ENCODE measurements around the gene UGT2B11.
"Not testable (repeated sequence)": the region's sequence is repeated elsewhere in the genome, so short reads cannot be mapped to it uniquely, and the experiment has no call there.

Gene UGT2B11

DNA sequence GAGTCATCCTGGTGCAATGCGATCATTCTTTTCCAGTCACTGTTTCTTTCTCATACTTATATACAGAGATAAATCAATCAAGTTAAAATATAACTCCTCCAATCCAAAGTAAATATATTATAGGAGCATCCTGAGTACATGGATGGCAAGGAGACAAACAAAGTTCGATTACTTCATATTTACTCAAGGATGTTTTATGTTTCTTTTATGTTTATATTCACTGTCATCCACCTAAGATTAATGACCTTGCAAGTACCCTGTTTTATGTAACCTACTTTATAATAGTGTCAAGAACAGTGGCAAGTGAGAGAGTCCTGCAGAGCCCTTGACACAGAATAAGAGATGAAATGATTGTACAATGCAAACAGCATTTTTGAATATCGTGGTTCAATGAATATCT lies at the start of gene UGT2B11:
UGT2B11 (minus strand) TSS at position 33 of the 400 bp plus-strand sequence; CDS start at position 7, 26 bp downstream.
- FAIRE-seq, result no peak

DNA sequence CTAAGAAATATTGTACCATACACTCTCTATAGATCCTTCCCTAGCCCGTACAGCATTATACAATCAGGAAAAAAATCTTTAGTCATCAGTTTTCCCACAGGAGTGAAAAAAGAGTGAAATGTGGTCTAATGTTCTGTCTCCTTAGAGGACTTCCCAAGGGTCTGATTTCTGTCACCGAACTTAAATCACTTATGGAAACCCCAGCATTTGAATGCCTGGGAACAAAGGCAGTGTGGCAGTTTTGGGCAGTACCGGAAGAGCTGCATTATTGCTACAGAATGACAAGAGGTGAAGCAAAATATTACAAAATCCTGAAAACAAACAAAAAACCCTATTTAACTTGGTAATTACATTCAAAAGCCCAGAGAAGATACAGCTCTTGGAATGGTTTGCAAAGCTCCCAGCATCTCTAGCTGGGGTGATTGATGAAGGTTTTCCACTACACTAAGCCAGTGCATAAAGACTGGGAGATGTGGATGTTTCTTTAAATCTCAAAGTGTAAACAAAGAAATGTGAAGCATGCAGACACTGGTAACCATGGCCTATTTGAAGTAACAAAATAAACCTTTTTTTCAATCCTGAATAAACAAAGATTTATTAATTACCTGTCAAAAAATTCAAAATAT lies 38.7 kb upstream of the UGT2B11 start:
- not testable (repeated sequence) for FAIRE-seq

DNA sequence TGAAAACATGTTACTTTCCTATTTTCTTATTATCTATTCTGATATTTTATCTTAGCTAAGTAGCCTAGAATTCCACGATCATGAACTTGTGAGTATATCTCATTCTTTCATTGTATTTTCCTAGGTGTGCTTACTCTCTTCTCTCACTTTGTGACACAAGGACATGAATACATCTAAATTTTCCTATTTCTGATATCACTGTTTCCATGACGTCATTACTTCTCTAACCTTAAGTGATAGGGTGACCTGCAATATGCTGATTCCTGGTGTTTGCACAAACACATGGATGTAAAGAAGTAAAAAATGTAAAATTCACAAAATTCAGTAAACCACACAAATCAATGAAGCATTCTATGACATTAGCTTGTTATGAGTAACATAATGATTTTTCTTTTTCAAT lies 36.3 kb upstream of the UGT2B11 start:
- FAIRE-seq, result peak; percentile 74

DNA sequence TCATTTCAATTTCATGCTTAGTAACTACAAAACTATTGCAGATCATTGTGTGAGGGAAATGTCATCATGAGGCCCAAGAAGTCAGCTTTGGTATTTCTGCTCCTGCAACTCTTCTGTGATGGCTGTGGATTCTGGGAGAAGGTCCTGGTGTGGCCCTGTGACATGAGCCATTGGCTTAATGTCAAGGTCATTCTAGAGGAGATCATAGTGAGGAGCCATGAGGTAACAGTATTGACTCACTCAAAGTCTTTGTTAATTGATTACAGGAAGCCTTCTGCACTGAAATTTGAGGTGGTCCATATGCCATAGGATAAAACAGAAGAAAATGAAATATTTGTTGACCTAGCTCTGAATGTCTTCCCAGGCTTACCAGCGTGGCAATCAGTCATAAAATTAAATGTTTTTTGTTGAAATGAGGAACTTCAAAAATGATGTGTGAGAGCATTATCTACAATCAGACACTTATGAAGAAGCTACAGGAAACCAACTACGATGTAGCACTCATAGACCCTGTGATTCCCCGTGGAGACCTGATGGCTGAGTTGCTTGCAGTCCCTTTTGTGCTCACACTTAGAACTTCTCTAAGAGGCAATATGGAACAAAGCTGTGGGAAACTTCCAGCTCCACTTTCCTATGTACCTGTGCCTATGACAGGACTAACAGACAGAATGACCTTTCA lies 28.2 kb upstream of the UGT2B11 start:
- not testable (repeated sequence) for FAIRE-seq

DNA sequence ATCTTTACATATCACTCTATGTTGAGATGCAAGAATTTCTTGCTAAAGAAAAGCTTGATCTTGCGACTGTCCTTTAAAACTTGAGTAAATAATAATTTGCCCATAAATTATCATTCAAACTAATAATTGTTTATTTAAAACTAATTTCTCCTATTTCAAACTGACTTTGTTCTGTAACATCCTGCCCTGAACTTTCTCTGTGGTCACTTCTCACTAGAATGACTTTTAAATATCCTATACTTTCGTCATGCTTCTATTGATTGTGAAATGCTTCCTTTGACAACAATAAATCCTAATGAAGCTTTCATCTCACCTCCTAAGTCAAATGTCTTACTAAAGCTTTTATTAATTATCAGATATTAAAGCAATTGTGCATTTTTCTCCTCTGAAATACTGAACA lies 27.2 kb upstream of the UGT2B11 start:
- FAIRE-seq, result not testable (repeated sequence)

DNA sequence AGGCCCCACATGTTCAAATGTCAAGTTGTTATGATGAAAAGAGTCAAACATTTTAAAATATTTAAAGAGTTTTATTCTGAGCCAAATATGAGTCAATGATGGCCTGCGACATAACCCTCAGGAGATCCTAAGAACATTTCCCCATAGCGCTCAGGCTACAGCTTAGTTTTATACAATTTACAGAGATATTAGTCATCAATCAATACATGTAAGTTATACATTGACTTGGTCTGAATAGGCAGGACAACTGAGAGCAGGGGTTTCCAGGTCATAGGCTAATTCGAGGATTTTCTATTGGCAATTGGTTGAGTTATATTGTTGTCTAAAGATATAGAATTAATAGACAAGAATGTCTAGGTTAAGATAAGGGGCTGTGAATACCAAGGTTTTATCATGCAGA lies 26.2 kb upstream of the UGT2B11 start:
- FAIRE-seq, result peak; percentile 84

DNA sequence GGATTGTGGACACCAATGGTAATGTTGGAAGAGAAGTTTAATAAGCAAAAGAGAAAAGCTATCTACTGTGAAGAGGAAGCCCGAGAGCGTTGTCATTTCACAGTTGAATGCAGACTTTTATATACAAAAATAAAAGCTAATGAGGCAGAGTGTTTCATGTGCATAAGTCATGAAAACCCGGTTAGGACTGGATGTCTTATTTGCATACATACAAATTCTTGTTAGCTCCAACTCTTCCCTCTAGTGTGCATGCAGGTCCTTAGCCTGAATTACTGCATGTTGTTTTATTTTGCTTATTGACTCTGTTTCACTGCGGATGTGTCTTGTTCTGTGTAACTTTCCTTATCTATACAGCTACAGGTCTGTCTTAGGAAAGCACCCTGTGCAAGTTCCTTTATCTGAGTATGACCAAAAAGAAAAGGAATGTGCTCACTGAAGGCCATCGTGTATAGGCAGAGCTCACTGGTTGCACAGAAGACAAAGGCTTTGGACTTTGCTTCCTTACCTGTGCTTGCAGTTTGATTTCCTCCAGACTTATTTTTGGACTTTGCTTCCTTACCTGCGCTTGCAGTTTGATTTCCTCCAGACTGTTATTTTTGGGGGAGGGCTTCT lies 25.1 kb upstream of the UGT2B11 start:
- no peak for FAIRE-seq

DNA sequence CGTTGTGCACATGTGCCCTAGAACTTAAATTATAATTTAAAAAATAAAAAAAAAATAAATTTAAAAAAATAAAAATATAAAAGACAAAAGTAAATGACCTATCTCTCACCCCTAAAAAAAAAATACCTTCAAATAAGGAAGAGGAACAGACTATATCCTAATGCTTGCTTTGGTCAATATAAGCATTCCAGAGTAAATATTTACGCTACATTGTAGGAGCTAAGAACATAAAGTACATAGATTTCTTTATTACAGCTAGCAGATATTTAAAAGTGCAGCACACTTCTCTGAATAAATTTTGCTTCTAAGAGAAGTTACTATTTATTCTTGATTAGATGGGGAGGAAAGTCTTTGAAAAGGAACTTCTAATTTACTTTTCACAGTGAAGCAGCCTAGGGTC lies 24.5 kb upstream of the UGT2B11 start:
- FAIRE-seq, result no peak

DNA sequence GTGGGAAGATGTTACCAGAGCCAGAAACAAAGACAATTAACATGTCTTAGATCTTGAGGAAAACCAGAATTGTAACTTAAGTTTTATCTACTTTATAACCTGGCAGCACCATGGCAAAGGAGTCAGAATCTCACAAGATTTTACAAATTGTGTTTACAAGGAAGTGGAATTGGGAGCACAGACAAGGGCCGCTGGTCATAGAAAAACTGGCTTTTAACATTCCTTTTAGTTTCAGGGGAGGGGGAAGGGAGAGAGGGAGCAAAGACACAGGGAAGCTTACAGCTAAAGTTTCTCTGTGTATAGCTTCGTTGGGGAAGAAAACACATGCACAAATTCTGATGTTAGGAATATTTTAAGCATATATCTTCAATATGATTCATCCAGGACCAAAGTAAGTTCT lies 10.3 kb upstream of the UGT2B11 start:
- FAIRE-seq, result no peak

DNA sequence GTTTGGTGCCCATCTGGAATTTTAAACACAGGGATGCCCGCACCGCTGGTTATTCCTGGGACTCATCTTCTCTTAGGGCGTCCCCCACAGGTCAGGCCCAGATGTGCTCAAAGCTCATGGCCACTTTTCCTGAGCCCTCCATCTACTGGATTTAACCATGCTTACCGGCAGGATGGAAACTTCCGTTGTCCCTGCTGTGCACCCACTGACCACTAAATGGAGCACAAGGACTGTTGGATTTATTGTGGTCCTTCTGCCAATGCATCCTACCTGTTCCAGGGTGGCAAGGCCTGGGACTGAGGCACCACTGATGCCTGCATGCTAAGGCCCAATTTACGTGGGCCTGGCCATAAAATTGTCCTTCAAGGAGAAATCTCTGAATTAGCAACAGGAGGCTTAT lies 8.7 kb upstream of the UGT2B11 start:
- FAIRE-seq, result not testable (repeated sequence)

DNA sequence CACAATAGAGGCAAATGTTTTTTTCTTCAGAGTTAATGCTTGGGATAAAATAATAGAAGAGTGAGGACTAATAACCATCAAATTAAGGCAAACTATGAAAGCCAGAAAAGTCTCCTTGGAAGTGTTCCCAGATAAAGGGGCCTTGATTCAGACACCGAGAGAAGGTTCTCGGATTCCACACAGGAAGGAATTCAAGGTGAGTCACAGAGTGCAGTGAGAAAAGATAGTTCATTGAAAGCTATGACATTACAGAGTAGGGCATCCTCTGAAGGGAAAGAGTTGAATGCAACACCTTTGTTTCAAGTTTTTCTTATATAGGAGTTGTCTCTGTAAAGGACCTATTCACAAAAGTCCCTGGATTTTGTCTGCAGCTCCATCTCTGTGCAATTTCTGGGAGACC lies 3.9 kb upstream of the UGT2B11 start:
- FAIRE-seq, result not testable (repeated sequence)

DNA sequence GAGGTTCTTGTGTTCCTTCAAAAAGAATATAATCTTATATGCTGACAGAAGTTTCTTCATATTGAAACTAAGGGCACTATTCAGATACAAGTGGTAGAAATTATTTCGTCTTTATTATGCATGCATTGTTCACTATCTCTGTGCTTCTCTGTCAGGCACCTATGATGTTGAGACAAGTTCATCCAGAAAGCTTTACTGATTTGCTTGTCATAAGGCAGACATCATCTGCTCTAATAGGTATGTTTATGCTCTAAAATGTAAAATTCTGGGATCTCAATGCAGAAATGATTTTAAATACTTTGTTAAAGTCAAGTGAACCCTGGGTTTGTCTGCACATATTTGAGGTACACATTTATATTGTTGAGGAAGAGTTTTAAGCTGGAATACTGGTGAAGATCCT lies 3.6 kb downstream of the UGT2B11 start:
- no peak for FAIRE-seq

DNA sequence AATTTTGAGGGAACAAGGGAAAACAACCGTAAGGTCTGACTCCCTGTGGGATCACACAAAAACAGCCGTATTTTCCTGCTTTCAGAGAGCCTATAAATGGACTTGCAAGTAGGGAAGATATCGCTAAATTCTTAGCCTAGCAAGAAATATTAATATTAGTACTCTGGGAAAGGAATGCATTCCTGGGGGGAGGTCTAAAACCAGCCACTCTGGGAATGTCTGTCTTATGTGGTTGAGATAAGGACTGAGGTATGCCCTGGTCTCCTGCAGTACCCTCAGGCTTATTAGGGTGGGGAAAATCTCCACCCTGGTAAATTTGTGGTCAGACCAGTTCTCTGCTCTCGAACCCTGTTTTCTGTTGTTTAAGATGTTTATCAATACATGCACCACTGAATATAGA lies 16.0 kb downstream of the UGT2B11 start:
- FAIRE-seq, result not testable (repeated sequence)

DNA sequence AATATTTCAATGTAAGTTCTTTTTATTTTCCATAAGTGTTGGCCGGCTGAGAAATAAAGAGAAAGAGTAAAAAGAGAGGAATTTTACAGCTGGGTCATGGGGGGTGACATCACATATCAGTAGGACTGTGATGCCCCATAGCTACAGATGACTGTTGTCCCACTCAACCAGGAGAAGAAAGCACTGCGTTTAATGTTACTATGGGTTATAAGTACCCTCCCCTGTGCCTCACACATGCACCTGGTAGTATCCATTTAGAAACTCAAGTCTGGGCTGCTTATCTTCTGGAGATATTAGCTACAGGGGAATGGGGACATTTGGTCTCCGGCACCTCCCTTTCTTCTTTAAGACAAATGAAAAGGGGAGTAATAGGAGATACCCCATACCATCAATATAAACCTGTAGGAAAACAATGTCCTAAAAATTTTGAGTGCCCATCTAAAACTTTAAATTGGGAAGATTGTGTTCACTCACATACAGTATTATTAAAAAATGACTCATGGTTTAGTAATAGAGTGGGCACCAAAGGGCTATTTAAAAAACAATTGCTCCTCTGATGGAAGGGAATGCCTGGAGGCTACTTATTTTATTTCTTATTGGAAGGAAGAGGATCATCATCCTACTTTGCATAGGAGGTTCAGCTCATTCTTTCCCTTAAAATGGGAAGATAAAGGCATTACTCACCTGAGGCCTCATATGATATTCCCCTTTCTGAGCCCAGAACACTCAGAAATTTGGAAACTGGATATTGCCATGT lies 18.2 kb downstream of the UGT2B11 start:
- FAIRE-seq, result no peak

DNA sequence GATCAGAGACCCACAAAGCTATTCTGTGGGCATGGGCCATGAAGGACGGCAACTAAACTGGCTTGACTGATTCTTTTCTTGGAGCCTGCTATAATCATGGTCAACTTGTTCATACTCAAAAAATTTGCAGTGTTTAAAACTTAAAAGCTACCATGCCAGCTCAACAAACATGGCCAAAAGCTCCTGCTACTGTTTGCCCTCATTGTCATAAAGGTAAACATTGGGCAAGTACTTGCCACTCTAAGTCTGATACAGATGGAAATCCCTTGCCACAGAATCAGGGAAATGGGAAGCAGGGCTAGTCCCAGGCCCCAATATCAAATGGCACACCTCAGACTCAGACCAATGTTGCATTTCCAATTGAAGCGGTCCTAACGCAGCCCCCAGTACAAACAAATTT lies 20.4 kb downstream of the UGT2B11 start:
- no peak for FAIRE-seq

DNA sequence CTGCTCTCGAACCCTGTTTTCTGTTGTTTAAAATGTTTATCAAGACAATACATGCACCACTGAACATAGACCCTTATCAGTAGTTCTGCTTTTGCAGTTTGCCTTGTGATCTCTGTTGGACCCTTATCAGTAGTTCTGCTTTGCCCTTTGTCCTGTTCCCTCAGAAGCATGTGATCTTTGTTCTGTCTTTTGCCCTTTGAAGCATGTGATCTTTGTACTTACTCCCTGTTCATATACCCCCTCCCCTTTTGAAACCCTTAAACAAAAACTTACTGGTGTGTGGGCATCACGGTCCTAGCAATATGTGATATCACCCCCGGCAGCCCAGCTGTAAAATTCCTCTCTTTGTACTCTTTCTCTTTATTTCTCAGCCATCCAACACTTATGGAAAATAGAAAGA lies 22.6 kb downstream of the UGT2B11 start:
- not testable (repeated sequence) for FAIRE-seq

DNA sequence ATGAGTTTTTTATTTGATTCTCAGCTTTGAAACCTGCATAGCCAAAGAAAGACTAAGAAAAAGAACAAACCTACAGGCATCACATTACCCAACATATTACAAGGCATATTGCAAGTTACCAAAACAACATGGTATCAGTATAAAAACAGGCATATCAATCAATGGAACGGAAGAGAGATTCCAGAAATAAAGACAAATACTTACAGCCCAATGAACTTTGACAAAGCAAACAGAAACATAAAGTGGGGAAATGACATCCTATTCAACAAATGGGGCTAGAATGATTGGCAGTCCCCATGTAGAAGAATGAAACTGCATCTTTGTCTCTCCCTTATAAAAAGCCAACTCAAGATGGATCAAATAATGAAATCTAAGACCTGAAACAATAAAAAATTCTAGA lies 23.9 kb downstream of the UGT2B11 start:
- not testable (repeated sequence) for FAIRE-seq

DNA sequence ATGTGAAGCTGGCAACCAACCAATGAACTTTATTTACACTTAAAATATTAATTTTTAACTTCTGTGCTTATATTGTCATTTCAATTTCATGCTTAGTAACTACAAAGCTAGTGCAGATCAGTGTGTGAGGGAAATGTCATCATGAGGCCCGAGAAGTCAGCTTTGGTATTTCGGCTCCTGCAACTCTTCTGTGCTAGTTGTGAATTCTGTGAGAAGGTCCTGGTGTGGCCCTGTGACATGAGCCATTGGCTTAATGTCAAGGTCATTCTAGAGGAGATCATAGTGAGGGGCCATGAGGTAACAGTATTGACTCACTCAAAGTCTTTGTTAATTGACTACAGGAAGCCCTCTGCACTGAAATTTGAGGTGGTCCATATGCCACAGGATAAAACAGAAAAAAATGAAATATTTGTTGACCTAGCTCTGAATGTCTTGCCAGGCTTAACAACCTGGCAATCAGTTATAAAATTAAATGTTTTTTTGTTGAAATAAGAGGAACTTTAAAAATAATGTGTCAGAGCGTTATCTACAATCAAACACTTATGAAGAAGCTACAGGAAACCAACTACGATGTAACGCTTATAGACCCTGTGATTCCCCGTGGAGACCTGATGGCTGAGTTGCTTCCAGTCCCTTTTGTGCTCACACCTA lies 32.9 kb downstream of the UGT2B11 start:
- FAIRE-seq, result not testable (repeated sequence)

DNA sequence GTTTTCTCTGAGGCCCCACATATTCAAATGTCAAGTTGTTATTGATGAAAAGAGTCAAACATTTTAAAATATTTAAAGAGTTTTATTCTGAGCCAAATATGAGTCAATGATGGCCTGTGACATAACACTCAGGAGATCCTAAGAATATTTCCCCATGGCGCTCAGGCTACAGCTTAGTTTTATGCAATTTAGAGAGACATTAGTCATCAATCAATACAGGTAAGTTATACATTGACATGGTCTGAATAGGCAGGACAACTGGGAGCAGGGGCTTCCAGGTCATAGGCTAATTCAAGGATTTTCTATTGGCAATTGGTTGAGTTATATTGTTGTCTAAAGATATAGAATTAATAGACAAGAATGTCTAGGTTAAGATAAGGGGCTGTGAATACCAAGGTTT lies 34.7 kb downstream of the UGT2B11 start:
- FAIRE-seq, result not testable (repeated sequence)

DNA sequence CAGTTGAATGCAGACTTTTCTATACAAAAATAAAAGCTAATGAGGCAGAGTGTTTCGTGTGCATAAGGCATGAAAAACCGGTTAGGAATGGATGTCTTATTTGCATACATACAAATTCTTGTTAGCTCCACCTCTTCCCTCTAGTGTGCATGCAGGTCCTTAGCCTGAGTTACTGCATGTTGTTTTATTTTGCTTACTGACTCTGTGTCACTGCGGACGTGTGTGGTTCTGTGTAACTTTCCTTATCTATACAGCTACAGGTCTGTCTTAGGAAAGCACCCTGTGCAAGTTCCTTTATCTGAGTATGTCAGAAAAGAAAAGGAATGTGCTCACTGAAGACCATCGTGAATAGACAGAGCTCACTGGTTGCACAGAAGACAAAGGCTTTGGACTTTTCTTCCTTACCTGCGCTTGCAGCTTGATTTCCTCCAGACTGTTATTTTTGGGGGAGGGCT lies 35.8 kb downstream of the UGT2B11 start:
- not testable (repeated sequence) for FAIRE-seq

DNA sequence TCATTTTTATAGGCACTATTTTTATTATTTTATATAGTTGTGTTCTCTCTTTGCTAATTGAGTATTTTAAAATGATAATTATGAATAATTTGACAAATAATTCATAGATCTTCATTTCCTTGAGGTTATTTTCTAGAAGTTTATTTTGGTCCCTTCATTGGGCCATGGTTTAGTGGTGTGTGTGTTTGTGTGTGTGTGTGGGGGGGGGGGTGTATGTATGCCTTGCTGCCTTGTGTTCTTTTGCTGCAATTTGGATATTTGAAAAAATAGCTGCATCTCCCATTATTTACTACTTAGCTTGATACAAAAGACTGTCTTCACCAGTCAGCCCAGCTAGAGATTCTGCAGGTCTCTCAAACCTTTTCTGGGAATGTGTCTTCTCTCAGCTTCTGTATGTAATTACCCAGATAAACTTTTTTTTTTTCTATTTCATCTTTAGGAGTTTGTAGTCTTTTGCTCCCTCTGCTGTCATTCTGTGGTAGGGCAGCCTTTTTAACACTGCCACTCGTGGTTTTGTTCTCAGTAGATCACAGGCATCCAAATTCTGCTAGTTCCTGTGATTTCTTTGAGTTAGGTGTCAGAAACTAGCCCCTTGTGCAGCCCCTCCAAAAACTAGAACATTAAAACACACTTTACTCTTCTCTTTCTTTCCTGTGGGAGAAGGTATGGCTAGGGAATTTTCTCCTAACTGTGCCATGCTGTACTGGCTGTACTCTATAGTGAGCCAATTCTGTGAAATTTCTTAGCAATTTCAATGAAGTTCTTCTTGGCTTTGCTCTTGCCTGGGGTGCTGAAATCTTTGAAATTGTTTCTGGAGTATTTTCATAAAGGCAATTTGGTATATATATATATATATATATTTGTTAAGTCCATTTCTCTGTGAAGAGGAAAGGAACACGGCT lies 44.1 kb downstream of the UGT2B11 start:
- peak; percentile 49 for FAIRE-seq

DNA sequence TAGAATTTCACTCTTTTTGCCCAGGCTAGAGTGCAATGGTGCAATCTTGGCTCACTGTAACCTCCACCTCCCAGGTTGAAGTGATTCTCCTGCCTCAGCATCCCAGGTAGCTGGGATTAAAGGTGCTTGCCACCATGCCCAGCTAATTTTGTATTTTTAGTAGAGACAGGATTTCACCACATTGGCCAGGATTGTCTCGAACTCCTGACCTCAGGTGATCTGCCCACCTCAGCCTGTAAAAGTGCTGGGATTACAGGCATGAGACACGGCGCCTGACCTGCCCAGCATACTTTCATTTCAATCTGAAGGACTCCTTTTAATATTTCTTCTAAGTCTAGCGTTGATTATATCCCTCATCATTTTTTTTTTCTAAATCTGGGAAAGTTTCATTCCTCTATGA lies 45.4 kb downstream of the UGT2B11 start:
- FAIRE-seq, result not testable (repeated sequence)

All from colon (tissue), 2 donors.